Astrocyte (in vitro differentiated cells and primary cell): Measurements from ENCODE around the gene CATSPERZ. TPM values are rescaled to one million over a fixed set of nuclear protein-coding genes. Genes with fewer than 3 reads are reported as not detected.

Experiments
- DNase-seq: peaks from one replicate; pipeline ENCODE4 v3.0.0-alpha.2; 2010; ENCODE audit warnings: low read depth
- FAIRE-seq: peaks from 2 replicates; lab custom pipeline; 2011; peaks lifted over from hg19 to GRCh38; lab: Jason Lieb, UNC
- H2AFZ ChIP-seq: 2 replicates; pipeline ENCODE4 v1.6.0; 2012; ENCODE audit warnings: low read depth, low read length, inconsistent platforms
- H3K27ac ChIP-seq: 2 replicates; pipeline ENCODE4 v1.5.1; 2011; ENCODE audit warnings: low read depth, low read length, inconsistent platforms
- H3K27me3 ChIP-seq: 2 replicates; pipeline ENCODE4 v1.6.0; 2011; ENCODE audit warnings: low read length, inconsistent platforms; ENCODE audit not compliant: insufficient read depth
- H3K36me3 ChIP-seq: 2 replicates; pipeline ENCODE4 v1.5.1; 2011; ENCODE audit warnings: low read length, inconsistent platforms; ENCODE audit not compliant: insufficient read depth
- H3K4me1 ChIP-seq: 2 replicates; pipeline ENCODE4 v1.5.1; 2011; ENCODE audit warnings: low read length, inconsistent platforms; ENCODE audit not compliant: insufficient read depth
- H3K4me2 ChIP-seq: 2 replicates; pipeline ENCODE4 v1.6.0; 2012; ENCODE audit warnings: low read length, inconsistent platforms
- H3K4me3 ChIP-seq: 2 replicates; pipeline ENCODE4 v1.5.1; 2011; ENCODE audit warnings: low read depth, mild to moderate bottlenecking, low read length, inconsistent platforms; ENCODE audit not compliant: insufficient read depth
- H3K79me2 ChIP-seq: 2 replicates; pipeline ENCODE4 v1.6.0; 2012; ENCODE audit warnings: mild to moderate bottlenecking, low read length, inconsistent platforms; ENCODE audit not compliant: insufficient read depth
- H3K9ac ChIP-seq: 2 replicates; pipeline ENCODE4 v1.6.0; 2012; ENCODE audit warnings: mild to moderate bottlenecking, low read length, inconsistent platforms
- H3K9me3 ChIP-seq: 2 replicates; pipeline ENCODE4 v1.5.1; 2012; ENCODE audit warnings: low read depth, mild to moderate bottlenecking, low read length, inconsistent platforms; ENCODE audit not compliant: insufficient read depth
- H4K20me1 ChIP-seq: 2 replicates; pipeline ENCODE4 v1.6.0; 2012; ENCODE audit warnings: low read length, inconsistent platforms; ENCODE audit not compliant: insufficient read depth
- H3K27ac Mint-ChIP-seq: one replicate; pipeline ENCODE4 v1.8.0; 2021; ENCODE audit warnings: mild to moderate bottlenecking, mixed read lengths; ENCODE audit not compliant: unreplicated experiment
- H3K27me3 Mint-ChIP-seq: one replicate; pipeline ENCODE4 v1.8.0; 2021; ENCODE audit warnings: low read depth, mixed read lengths; ENCODE audit not compliant: unreplicated experiment
- H3K36me3 Mint-ChIP-seq: one replicate; pipeline ENCODE4 v1.8.0; 2021; ENCODE audit warnings: low read depth, mixed read lengths; ENCODE audit not compliant: unreplicated experiment
- H3K4me1 Mint-ChIP-seq: one replicate; pipeline ENCODE4 v1.8.0; 2021; ENCODE audit warnings: low read depth, mixed read lengths; ENCODE audit not compliant: unreplicated experiment
- H3K4me3 Mint-ChIP-seq: one replicate; pipeline ENCODE4 v1.8.0; 2021; ENCODE audit warnings: mild to moderate bottlenecking, moderate library complexity, mixed read lengths; ENCODE audit not compliant: unreplicated experiment
- H3K9me3 Mint-ChIP-seq: one replicate; pipeline ENCODE4 v1.8.0; 2021; ENCODE audit warnings: mild to moderate bottlenecking, mixed read lengths; ENCODE audit not compliant: unreplicated experiment
- EZH2 ChIP-seq: IDR thresholded peaks from 2 replicates; pipeline ENCODE4 v1.6.1; 2012; ENCODE audit warnings: mild to moderate bottlenecking, low read length, inconsistent platforms; ENCODE audit not compliant: insufficient read depth
- total RNA-seq: library from RNA; stranded (reverse); gene quantifications from 2 replicates; pipeline ENCODE4 v1.2.1, GENCODE V29; 2021
- TF ChIP-seq, protein P1 (sequence below): IDR thresholded peaks from 2 replicates; pipeline ENCODE4 v1.5.1; 2011; ENCODE audit warnings: low read depth, mild to moderate bottlenecking, inconsistent platforms, low read length, moderate library complexity; ENCODE audit not compliant: insufficient read depth

The CATSPERZ gene
- total RNA-seq, 1 donor from 2014 or later = not detected

- H3K79me2 ChIP-seq = peaks cover 16% of the 10 kb centered on the region
- H4K20me1 ChIP-seq = peaks cover 20% of the 10 kb centered on the region
- H3K36me3 ChIP-seq = no peaks in the 10 kb centered on the region
- FAIRE-seq = no peak
- H3K27ac ChIP-seq = no peak overlapping the region
- H3K4me3 ChIP-seq = no peak overlapping the region
- peaks cover 4% of the 10 kb centered on the region for H3K36me3 Mint-ChIP-seq
- H3K4me1 ChIP-seq = peaks cover 13% of the 10 kb centered on the region
- TF ChIP-seq EZH2 = no peak
- TF ChIP-seq, protein P1, sequence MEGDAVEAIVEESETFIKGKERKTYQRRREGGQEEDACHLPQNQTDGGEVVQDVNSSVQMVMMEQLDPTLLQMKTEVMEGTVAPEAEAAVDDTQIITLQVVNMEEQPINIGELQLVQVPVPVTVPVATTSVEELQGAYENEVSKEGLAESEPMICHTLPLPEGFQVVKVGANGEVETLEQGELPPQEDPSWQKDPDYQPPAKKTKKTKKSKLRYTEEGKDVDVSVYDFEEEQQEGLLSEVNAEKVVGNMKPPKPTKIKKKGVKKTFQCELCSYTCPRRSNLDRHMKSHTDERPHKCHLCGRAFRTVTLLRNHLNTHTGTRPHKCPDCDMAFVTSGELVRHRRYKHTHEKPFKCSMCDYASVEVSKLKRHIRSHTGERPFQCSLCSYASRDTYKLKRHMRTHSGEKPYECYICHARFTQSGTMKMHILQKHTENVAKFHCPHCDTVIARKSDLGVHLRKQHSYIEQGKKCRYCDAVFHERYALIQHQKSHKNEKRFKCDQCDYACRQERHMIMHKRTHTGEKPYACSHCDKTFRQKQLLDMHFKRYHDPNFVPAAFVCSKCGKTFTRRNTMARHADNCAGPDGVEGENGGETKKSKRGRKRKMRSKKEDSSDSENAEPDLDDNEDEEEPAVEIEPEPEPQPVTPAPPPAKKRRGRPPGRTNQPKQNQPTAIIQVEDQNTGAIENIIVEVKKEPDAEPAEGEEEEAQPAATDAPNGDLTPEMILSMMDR = no peak
- H3K27ac Mint-ChIP-seq = no peak overlapping the region
- H3K4me3 Mint-ChIP-seq = no peak overlapping the region
- peaks cover 3% of the 10 kb centered on the region for H3K4me1 Mint-ChIP-seq
- H3K4me2 ChIP-seq = no peak overlapping the region
- peaks cover 24% of the 10 kb centered on the region for H3K27me3 ChIP-seq
- no peak overlapping the region for H2AFZ ChIP-seq
- H3K9ac ChIP-seq = no peak overlapping the region
- H3K9me3 ChIP-seq = no peaks in the 10 kb centered on the region
- no peaks in the 10 kb centered on the region for H3K9me3 Mint-ChIP-seq
- peaks cover 20% of the 10 kb centered on the region for H3K27me3 Mint-ChIP-seq
- no peak for DNase-seq
These were observed 12.3 kb upstream of the CATSPERZ start for GRCh38 chr11:64287676-64288352.

DNA sequence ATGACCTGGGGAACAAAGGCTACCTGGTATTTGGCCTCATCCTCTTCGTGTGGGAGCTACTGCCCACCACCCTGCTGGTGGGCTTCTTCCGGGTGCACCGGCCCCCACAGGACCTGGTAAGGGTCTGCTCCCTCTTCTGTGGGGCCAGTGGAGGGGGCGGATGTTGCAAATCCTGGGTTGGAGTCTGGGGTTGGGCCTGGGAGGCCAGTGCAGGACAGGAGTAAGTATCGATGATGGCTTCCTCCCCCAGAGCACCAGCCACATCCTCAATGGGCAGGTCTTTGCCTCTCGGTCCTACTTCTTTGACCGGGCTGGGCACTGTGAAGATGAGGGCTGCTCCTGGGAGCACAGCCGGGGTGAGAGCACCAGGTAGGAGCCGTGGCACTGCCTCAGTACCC lies 11.8 kb upstream of the CATSPERZ start:
- Histone ChIP-seq H3K4me2 (no peak overlapping the region), H3K36me3 (no peaks in the 10 kb centered on the region), H2AFZ (no peak overlapping the region), H3K9ac (no peak overlapping the region), H3K4me3 (no peak overlapping the region), H3K27ac (no peak overlapping the region), H3K4me1 (peaks cover 13% of the 10 kb centered on the region), H3K79me2 (peaks cover 11% of the 10 kb centered on the region), H3K9me3 (no peaks in the 10 kb centered on the region), H4K20me1 (peaks cover 24% of the 10 kb centered on the region), H3K27me3 (peaks cover 29% of the 10 kb centered on the region)
- H3K27ac Mint-ChIP-seq = no peak overlapping the region
- H3K9me3 Mint-ChIP-seq = no peaks in the 10 kb centered on the region
- TF ChIP-seq, protein P1 = no peak
- TF ChIP-seq EZH2 = no peak
- H3K4me1 Mint-ChIP-seq = peaks cover 3% of the 10 kb centered on the region
- H3K27me3 Mint-ChIP-seq = peaks cover 25% of the 10 kb centered on the region
- DNase-seq (no peak), FAIRE-seq (no peak)
- H3K4me3 Mint-ChIP-seq = no peak overlapping the region
- H3K36me3 Mint-ChIP-seq = peaks cover 4% of the 10 kb centered on the region

DNA sequence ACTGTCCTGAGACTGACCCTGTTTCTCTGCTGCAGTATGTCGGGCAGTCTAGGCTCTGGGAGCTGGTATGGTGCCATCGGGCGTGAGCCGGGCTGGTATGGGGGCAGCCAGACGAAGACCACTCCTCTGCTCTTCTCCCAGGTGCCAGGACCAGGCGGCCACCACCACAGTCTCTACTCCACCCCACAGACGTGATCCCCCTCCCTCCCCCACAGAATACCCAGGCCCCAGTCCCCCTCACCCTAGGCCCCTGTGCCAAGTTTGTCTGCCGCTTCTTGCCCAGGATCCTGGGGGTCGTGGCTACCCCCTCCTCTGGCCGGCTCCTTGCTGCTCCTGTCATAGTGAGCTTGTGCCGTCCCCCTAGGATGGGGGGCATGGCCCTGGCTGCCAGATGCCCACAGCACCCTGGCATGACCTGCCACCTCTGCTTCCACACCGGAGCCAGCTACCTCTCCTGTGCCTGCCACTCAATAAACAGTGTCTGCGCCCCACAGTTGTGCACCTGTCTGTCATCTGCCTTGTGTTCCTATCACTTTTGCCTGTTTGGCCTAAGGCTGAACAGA lies 11.1 kb upstream of the CATSPERZ start:
- peaks cover 25% of the 10 kb centered on the region for H4K20me1 ChIP-seq
- DNase-seq (no peak), FAIRE-seq (no peak)
- H3K36me3 ChIP-seq = no peaks in the 10 kb centered on the region
- H3K27me3 Mint-ChIP-seq = peaks cover 27% of the 10 kb centered on the region
- no peak overlapping the region for H3K4me3 Mint-ChIP-seq
- H3K9me3 ChIP-seq = no peaks in the 10 kb centered on the region
- peaks cover 4% of the 10 kb centered on the region for H3K79me2 ChIP-seq
- peaks cover 4% of the 10 kb centered on the region for H3K36me3 Mint-ChIP-seq
- TF ChIP-seq, protein P1 = no peak
- TF ChIP-seq EZH2 = no peak
- no peak overlapping the region for H3K27ac ChIP-seq
- no peak overlapping the region for H3K27ac Mint-ChIP-seq
- peaks cover 3% of the 10 kb centered on the region for H3K4me1 Mint-ChIP-seq
- no peaks in the 10 kb centered on the region for H3K9me3 Mint-ChIP-seq
- no peak overlapping the region for H3K4me2 ChIP-seq
- H3K27me3 ChIP-seq = peaks cover 35% of the 10 kb centered on the region
- no peak overlapping the region for H2AFZ ChIP-seq
- H3K9ac ChIP-seq = no peak overlapping the region
- no peak overlapping the region for H3K4me3 ChIP-seq
- H3K4me1 ChIP-seq = peaks cover 9% of the 10 kb centered on the region
